Stimulated activated naive CD4-positive, alpha-beta T cell (primary cell): ENCODE data around the gene AQP12B.

Experiments used
- DNase-seq, 6 experiments: peaks; one replicate each; lab custom pipeline; 2025; lab: John Stamatoyannopoulos, UW

Gene AQP12B

GRCh38 chr2:240647503-240648154 lies 35.1 kb downstream of the AQP12B start:
- no peak for DNase-seq

GRCh38 chr2:240646900-240647502 lies 35.7 kb downstream of the AQP12B start:
- no peak for DNase-seq

GRCh38 chr2:240646176-240646899 lies 36.3 kb downstream of the AQP12B start:
- DNase-seq = peak in 2 of 6 experiments; percentile 30 to 38

GRCh38 chr2:240645801-240646175 lies 36.9 kb downstream of the AQP12B start:
- no peak for DNase-seq

- no peak for DNase-seq
Observed at GRCh38 chr2:240645346-240645745, 37.3 kb downstream of the AQP12B start.

GRCh38 chr2:240644859-240645301 lies 37.8 kb downstream of the AQP12B start:
- no peak for DNase-seq

GRCh38 chr2:240644171-240644651 lies 38.5 kb downstream of the AQP12B start:
- no peak for DNase-seq

- no peak for DNase-seq
Observed at GRCh38 chr2:240643811-240644150, 38.9 kb downstream of the AQP12B start.

- no peak for DNase-seq
Observed at GRCh38 chr2:240643093-240643810, 39.4 kb downstream of the AQP12B start.

- no peak for DNase-seq
Observed at GRCh38 chr2:240642806-240643092, 39.9 kb downstream of the AQP12B start.

- no peak for DNase-seq
Observed at GRCh38 chr2:240642061-240642805, 40.5 kb downstream of the AQP12B start.

- DNase-seq = no peak
Observed at GRCh38 chr2:240640939-240641338, 41.7 kb downstream of the AQP12B start.

GRCh38 chr2:240639566-240639965 lies 43.1 kb downstream of the AQP12B start:
- DNase-seq = no peak

GRCh38 chr2:240638512-240639160 lies 44.0 kb downstream of the AQP12B start:
- no peak for DNase-seq

GRCh38 chr2:240637901-240638345 lies 44.8 kb downstream of the AQP12B start:
- DNase-seq = no peak

- DNase-seq = no peak
Observed at GRCh38 chr2:240637116-240637900, 45.4 kb downstream of the AQP12B start.

GRCh38 chr2:240636563-240637115 lies 46.0 kb downstream of the AQP12B start:
- DNase-seq = no peak

GRCh38 chr2:240635998-240636547 lies 46.6 kb downstream of the AQP12B start:
- no peak for DNase-seq

- no peak for DNase-seq
Observed at GRCh38 chr2:240635121-240635997, 47.3 kb downstream of the AQP12B start.
